Suppressor macrophage treated with lipopolysaccharide for 4 hours (primary cell): ENCODE results near the gene LDAH.

Experiments used
- DNase-seq: peaks from one replicate; pipeline ENCODE4 v3.0.0-alpha.2; 2020

The LDAH gene

GRCh38 chr2:20665243-20666004, 157.5 kb downstream of the LDAH start:
- no peak for DNase-seq

GRCh38 chr2:20664431-20665242, 158.3 kb downstream of the LDAH start:
- DNase-seq, result no peak

- DNase-seq, result no peak
Measured at GRCh38 chr2:20664071-20664390, 158.9 kb downstream of the LDAH start.

DNA sequence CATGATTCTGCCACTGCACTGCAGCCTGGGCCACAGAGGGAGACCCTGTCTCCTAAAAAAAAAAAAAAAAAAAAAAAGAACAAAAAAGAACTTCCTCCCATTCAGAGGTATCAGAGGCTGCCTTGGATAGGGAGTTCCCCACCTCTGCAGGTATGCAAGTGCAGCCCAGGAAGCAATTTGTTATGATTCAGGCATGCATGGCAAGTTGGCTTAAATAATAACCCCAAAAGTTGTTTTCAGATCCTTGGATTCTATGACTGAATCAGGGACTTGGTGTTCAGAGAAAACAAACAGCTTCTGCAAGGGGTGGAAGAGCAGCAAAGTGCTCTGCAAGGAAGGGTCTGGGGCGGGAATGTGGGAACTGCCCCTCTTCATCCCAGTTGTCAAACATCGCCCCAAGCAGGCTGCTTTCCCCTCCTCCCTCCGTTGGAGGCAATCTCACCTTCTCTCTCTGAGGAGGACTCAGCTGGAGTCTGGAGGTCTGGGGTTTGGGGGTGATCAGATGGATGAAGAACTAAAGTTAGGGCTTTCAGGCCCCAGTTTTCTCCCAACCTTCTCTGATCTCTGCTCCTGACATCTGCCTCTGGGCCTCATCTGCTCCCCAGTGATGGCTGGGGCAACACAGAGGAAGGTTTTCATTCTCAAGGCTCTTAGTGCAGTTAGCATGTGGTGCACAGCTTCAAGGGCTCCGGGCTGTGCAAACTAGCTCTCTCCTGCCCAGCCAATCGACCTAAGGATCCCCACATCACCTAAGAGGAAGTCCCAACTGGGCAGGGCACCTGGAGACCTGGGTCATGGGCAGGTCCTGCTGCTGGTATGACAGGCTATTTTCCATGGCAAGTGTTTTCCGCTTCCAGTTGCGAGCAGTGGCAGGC, 159.5 kb downstream of the LDAH start:
- DNase-seq, result no peak

DNA sequence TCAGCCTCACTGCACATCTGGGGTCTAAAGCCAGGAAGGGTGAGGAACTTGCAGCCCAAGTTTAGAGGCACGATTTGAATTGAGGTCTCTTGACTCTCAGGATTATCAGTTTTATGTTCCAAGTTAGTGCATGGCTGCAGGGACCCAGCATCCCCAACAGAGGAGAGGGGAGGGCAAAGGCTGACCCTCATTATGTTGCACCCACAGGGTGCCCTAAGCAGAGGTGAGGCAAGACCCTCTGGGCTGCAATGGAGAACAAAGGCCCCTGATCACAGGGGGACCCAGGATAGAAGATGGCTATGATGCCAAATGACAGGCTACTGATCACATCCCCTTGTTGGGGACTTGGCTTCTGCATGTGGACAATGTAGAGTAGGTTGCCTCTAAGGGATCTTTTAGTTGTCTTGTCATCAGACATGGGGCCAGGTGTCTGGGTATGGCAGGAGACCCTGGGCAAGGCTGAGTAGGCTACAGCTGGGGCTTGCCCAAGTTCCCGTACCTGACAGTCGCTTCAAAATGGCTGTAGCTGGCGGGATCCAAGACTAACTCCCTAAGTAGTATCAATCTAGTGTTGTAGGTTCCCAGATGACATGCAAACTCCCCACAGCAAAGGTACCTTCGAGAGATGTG, 160.5 kb downstream of the LDAH start:
- no peak for DNase-seq

DNA sequence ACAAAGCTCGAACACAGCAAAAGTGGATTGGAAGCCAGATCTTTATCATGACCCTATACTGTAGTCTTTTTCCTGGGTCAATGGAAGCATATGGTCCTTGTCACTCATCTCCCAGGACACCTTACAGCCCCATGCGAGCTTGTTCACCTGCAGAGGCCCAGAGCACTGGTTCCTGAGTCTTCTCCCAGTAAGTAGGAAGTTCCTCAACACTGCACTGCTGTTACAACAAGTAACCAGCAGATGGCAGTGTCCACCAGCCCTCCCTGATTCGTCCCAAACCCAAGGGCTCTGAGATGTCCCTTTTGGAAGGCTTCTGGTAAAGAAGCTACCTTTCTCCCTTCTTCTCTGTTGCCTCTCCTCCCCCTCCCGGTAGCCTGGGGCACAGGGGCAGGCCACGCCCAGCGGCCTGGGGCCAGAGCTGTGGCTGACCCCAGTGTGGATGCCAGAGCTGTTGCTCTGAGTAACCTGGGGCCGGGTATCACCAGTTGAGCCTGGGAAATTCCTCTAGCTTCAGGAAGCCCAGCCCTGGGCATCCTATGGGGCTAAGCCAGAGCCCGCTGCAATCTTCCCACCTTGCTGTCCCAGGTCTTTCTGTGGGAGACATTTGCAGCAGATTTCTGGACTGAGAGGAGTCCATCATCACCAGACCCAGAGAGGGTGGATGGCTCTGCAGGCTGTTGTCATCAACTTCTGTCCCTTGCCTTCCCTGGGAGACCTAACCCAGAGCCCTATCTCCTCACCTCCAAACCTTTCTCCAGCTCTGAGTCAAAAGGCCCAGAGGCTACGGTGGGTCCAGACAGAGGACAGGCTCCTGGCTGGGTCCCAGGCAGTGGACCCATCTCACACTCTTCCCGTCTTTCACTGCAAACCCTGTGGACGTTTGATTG, 161.2 kb downstream of the LDAH start:
- DNase-seq, result peak; percentile 76

GRCh38 chr2:20660506-20661420, 162.1 kb downstream of the LDAH start:
- DNase-seq, result peak; percentile 43

DNA sequence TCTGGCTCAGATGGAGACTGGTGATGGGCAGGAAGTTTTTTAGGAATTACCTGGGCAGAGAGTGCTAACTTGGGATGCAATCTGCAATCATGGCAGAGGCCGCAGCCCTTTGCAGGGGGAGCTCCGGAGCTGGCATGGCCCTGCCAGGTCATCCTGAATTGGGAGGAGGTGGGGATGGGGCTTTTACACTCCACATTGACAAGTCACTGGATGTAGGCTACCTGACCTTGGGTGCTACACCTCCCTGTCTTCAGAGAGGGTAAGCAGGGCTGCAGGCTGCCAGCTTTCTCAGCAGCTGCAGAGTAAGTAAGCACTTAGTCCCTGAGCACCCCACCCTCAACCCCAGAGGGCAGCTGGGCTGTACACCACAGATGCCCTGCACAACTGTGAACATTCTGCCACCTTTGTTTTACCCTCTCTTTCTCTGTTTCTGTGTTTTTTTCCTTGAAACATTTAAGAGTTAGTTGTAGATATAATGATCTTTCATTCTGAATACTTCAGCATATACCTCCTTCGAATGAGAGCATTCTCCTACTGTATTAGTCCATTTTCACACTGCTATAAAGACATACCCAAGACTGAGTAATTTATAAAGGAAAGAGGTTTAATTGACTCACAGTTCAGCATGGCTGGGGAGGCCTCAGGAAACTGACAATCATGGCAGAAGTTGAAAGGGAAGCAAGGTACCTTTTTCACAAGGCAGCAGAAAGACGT, 165.2 kb downstream of the LDAH start:
- DNase-seq, result no peak

DNA sequence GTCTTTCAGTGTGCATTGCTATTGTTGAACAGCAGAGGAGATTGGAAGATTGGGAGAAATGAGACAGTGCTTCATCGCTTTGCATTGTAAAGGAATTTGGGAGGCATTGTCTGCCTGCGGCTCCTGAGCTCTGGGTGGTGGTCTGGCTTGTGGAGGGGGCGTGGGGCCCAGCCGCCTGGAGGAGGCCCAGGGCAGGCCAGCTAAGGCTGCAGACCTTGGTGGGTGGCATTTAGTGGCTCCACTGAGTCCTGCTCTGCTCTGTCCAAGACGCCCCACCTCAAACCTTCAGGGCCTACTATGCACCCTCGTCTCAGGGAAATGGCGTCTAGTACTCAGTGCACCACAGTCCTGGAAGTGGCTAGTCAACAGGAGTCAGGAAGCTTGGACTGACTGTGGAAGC, 166.3 kb downstream of the LDAH start:
- DNase-seq, result no peak

DNA sequence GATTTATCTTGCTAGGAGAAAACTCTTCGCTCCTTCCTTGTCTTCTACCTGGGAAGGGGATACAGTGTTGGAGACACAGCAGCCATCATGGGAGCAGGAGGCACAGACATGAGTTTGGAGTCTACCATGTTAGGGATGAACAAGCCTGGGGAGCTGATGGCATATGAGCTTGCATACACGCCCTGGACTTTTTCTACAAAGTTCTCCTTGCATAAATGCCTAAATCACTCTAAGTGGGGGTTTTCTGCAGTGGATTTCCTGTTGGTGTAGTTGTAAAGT, 168.4 kb downstream of the LDAH start:
- no peak for DNase-seq

DNA sequence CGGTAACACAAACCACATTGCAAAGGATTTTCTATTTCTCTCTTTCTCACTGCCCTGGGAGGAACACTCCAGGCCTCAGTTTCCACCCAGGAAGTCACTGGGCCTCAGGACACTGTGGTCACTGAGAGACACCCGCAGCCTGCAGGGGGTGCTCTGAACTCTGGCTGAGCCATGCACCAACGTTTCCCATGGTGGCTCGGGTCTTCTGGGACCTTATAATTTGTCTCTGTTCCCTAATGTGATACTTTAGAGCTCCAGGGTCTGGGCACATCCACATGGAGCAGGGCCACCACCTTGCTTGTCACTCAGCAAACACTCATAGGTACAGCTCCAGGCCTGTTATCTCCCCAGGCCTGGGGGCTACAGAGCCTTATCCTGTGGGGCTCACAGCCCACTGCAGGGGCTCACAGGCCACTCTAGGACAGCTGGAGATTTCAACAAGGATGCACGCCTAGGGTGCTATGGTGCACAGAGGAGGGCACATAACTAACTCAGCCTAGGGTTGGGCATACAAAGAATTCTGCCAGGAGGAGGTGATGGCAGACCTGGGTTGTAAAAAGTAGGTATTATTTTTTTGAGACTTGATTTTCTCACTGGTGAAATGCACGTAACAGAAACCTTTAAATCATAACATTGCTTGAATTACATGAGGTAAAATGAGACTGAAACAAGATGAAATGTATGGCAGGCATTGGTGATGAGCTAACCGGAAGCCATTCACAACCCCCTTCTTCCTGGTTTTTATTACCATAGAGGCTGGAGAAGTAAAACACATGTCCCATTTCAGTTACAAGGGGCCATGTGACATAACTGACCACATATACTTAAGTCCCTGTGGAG, 169.0 kb downstream of the LDAH start:
- DNase-seq, result peak; percentile 51

DNA sequence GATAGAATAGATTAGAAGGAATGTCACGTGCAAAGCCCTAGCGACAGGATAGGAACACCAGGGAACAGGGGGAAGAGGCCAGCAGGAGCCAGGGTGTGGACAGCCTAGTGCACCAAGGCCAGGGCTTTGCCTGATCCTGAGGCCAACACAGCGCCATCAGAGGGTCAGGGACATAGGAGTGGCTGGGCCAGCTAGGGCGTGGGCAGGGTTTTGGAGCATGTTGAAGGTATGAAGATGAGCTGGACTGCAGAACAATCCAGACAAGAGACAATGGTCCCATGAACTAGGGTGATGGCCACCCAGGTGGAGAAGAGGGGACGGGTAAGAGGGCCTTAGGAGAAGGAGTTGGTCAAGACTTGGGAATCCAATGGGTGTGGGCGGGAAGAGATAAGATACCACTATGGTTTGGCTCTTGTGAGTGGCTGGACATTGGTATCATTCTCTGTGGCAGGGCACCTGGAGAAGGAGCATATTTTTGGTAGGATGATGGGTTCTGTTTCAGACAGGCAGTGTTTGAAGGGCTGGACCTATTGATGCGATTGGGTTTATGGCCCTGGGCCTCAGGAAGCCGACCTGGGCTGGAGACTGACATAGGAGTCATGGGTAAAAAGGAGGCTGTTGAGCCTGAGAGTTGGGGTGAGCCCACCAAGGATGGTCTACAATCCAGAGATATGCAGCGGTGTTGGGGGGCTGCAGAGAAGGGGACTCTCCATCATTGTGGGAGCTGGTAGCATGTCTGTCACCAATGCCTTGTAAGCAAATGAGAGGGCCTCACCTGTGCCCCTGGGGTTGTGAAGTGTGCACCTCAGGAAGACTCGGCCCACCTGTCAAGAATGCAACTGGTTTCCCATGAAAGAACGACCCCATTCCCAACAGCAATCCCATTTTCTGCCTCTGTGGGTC, 170.0 kb downstream of the LDAH start:
- no peak for DNase-seq

GRCh38 chr2:20652141-20652540, 170.8 kb downstream of the LDAH start:
- no peak for DNase-seq

DNA sequence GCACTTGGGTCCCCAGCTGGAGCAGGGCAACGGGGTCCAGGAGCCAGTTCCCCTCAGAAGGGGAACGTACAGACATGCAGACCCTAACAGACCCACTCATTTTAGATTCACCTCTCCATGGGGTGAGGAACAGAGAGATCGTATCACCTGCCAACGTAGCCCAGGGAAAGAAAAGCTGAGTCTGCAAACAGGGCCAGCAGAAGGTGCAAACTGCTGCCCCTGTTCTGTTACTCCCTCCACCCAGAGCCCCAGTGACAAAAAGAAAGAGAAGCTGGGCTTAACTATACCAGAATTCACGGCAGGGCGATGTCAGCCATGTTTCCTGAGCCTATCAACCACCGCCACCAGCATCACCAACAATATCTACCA, 171.2 kb downstream of the LDAH start:
- no peak for DNase-seq

DNA sequence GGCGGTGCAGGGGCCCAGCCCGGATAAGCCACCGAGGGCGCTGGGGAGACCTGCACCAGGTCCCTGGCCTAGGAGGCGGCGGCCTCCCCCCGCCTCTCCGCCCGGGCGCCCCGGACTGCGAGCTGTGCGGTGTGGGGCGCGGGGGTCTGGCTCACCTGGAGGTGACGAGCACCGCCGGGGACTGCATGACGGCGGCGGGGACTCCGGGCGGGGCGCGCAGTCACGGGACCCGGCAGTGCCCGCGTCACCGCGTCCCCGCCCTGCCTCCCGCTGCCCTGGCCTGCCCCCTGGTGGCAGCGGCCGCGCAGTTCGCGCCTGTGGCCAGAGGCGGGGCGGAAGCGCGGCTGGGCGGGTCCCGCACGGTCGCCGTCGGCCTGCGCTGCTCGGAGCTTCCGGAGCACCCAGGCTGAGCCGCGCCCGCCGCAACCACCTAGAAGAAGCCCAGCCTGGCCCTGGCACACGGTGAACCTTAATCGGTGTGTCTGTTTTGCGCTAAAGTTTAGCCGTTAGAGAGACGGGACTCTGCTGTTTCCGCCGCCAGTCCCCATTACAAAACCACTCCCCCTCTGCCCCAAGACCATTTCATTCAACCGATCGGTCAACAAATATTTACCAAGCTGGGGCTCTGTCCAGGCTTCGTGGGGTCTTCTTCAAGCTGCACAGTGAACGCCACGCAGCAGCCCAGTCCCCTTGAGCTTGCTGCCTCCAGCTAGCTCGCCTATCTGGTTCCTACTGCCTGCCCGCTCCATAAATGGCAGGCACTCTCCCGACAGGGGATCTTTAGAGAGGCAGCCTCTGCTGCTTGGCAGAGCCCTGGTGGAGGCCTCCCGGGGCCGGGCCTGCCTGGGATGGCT, 171.8 kb downstream of the LDAH start, which contains the start of gene HS1BP3:
TSS of gene HS1BP3 (minus strand) at position 222 of the 854 bp plus-strand sequence. CDS start at position 187, 35 bp downstream.
- DNase-seq, result peak; percentile 94

GRCh38 chr2:20650393-20650876, 172.5 kb downstream of the LDAH start:
- peak; percentile 32 for DNase-seq

- DNase-seq, result no peak
Measured at GRCh38 chr2:20649976-20650375, 172.9 kb downstream of the LDAH start.
